ENCODE measurements around the gene TMEM87B.
A peak's percentile ranks its signal among the peaks of the same experiment; 100 is the strongest.

Gene TMEM87B

GRCh38 chr2:112012556-112012955 lies 42.5 kb upstream of the TMEM87B start:
- no peak for TF ChIP-seq CTCF (conservative IDR thresholded peaks at IDR 0.05; ENCODE audit: low read depth, low read length)
- no peak for DNase-seq (ENCODE audit: low read depth)
- no peak overlapping the region for H3K4me3 ChIP-seq (ENCODE audit: low read depth, low read length)

DNA sequence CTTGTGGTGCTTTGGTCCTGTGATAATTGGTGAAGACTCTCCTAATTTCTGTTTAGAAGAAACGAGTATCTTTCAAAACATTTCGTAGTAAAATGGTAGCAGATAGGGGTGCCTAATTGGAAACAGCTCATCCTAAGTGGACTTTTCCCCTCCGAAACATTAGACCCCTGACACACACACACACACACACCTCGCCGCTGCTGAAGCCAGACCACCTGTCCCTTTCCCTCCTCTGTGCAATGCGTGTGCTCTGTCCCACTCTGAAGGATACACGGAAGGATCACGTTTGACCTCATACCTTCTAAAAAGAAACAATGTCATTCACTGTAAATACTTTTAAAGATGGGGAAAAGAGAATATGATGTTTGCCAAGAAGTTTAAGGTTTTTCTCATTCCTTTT lies 36.2 kb upstream of the TMEM87B start:
- no peak for DNase-seq (ENCODE audit: low read depth)
- H3K4me3 ChIP-seq (ENCODE audit: low read depth, low read length): no peak overlapping the region
- no peak for TF ChIP-seq CTCF (conservative IDR thresholded peaks at IDR 0.05; ENCODE audit: low read depth, low read length)

DNA sequence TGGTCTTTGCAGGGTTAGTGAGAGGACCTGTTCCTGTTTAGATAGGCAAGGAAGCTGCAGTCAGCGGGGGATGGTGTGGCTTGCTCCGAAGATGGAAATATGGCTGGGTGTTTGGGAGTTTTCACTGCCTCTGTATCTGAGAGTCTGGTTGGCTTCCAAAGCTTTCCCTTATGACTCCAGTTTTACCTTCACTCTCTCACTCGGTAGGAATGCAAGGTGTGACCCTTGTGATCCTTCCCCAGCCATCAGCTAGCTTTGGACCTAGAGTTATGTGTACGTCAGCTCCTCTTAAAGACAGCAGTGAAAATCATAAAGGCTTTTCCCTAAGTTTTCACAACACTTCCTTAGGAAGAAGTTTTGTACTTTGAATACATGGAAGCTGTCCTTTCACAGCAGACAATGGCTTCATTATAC lies 35.5 kb upstream of the TMEM87B start:
- no peak overlapping the region for H3K4me3 ChIP-seq (ENCODE audit: low read depth, low read length)
- no peak for DNase-seq (ENCODE audit: low read depth)
- TF ChIP-seq CTCF (conservative IDR thresholded peaks at IDR 0.05; ENCODE audit: low read depth, low read length): no peak

DNA sequence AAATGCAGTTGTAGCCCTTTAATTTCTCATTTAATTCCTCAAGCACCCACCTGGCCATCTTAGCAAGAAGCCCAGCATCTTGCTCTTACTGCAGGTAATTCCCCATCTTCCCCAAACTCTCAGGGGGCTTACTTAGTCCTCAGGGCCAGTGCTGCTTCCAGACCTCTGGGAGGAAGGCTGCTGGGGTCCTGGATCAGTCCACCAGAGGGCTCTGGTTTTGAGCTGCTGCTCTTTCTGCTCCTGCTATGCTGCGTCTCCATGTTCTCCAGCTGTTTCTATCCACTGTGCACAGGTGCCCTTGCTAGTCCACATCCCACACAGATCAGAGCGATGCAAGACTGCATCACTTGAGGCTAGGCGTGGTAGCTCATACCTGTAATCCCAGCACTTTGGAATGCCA lies 34.5 kb upstream of the TMEM87B start:
- DNase-seq (ENCODE audit: low read depth): peak; percentile 9
- H3K4me3 ChIP-seq (ENCODE audit: low read depth, low read length): no peak overlapping the region
- peak; percentile 49 for TF ChIP-seq CTCF (conservative IDR thresholded peaks at IDR 0.05; ENCODE audit: low read depth, low read length)

DNA sequence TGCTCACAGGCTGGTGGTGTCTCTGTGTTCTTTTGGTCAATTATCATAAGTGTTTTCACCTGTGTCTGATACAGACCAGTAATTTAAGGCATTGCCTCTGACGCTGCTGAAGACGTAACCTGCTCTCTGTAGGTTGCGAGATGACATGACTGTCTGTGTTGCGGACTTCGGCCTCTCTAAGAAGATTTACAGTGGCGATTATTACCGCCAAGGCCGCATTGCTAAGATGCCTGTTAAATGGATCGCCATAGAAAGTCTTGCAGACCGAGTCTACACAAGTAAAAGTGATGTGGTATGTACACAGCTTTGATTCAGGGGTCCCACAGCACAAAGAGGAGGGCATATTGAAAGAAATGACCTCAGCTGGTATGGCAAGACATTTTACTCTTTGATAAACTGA lies 33.8 kb upstream of the TMEM87B start:
- H3K4me3 ChIP-seq (ENCODE audit: low read depth, low read length): no peak overlapping the region
- DNase-seq (ENCODE audit: low read depth): no peak
- TF ChIP-seq CTCF (conservative IDR thresholded peaks at IDR 0.05; ENCODE audit: low read depth, low read length): no peak

- peak; percentile 36 for DNase-seq (ENCODE audit: low read depth)
- no peak overlapping the region for H3K4me3 ChIP-seq (ENCODE audit: low read depth, low read length)
- TF ChIP-seq CTCF (conservative IDR thresholded peaks at IDR 0.05; ENCODE audit: low read depth, low read length): no peak
These were observed 33.3 kb upstream of the TMEM87B start for GRCh38 chr2:112021781-112022231.

DNA sequence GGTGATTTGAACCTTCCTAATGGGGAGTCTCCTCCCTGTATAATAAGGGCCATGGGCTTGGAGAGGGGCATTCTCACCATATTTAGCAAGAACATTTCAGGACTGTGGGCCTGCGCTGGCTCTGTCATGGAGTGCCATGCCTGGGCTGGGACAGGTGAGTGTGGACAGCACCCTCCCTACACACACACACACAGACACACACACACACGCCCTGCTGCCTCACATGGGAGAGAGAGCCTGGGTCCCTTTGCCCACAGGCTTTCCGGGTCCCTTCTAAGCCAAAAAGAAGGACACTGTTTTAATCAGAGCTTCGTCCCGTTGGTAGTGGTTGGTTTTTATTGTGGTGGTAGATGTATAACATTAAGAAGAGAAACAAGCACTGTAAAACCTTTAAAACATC lies 31.4 kb upstream of the TMEM87B start:
- no peak overlapping the region for H3K4me3 ChIP-seq (ENCODE audit: low read depth, low read length)
- TF ChIP-seq CTCF (conservative IDR thresholded peaks at IDR 0.05; ENCODE audit: low read depth, low read length): no peak
- no peak for DNase-seq (ENCODE audit: low read depth)

All from choroid plexus epithelial cell (primary cell).